Measurements from ENCODE around the gene ITPR3. TPM values are rescaled to one million over a fixed set of nuclear protein-coding genes. Genes with fewer than 3 reads are reported as not detected.
A peak's percentile ranks its signal among the peaks of the same experiment; 100 is the strongest.
"Not testable (repeated sequence)": the region's sequence is repeated elsewhere in the genome, so short reads cannot be mapped to it uniquely, and the experiment has no call there.

Gene ITPR3
- polyA plus RNA-seq, 3 donors from 2014 or later = 0.02 to 7.2 (median 1.1) TPM

DNA sequence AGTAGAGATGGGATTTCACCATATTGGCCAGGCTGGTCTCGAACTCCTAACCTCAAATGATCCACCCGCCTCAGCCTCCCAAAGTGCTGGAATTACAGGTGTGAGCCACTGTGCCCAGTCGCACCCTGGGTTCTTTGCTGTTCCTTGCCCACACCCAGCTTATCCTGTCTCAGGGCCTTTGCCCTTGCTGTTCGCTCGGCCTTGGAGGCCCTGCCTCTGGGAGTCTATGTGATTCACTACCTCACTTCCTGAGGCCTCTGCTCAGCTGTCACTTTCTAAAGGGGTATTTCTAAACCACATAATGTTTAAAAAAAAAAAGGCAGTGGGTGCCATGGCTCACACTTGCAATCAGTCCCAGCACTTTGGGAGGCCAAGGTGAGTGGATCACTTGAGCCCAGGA lies 24.2 kb upstream of the ITPR3 start:
- not testable (repeated sequence) for H3K36me3 Mint-ChIP-seq; H3K9me3 Mint-ChIP-seq; H3K4me3 Mint-ChIP-seq; H3K27me3 Mint-ChIP-seq (ENCODE audit: low read depth in 3 of 3)
- peak in 1 of 3 donors; percentile 25 for DNase-seq
- H3K27ac Mint-ChIP-seq = peak overlapping the region in 4 of 6 donors; percentile 59 to 80 (median 74)
- peaks cover 18 to 35% of the 10 kb centered on the region in 2 donors for H3K4me1 Mint-ChIP-seq

DNA sequence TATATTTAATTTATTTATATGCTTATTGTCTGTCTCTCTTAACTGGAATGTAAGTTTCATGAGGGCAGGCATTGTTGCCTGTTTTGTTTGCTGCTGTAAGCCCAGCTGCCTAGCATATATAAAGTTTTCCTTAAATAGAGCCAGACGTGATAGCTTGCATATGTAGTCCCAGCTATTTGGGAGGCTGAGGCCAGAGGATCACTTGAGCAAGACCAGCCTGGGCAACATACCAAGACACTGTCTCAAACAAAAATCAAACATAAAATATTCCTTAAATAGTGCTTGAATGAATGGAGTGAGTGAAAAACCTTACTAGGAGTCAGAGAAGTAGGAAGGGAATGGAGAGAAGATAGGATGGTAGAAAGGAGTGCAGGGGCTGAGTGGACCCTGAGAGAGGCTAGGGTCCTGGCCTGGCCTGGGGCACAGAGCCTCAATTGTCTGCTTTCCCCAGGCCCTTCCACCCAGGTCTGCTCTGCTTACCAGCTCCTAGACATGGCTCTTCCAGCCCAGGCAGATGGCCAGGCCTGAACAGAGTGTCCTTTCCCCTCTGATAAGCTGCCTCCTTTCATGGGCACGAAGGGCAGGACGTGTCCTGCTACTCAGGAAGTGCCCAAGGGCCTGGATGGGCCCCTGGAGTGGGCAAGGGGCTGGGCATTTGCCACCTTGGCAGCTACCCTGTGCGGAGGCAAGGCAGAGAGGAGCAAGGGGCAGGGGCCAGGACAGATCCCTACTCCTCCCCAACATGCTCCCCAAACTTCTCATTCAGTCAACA lies 23.4 kb upstream of the ITPR3 start:
- Mint-ChIP-seq H3K36me3 (no peaks in the 10 kb centered on the region), H3K4me1 (peaks cover 18 to 30% of the 10 kb centered on the region in 2 donors), H3K27me3 (ENCODE audit: low read depth in 3 of 3) (peaks cover 2 to 10% (median 2%) of the 10 kb centered on the region in 3 donors), H3K4me3 (no peak overlapping the region), H3K27ac (peak overlapping the region in 1 of 6 donors; percentile 71), H3K9me3 (no peaks in the 10 kb centered on the region)
- DNase-seq = no peak

GRCh38 chr6:33599413-33599938 lies 21.6 kb upstream of the ITPR3 start:
- DNase-seq = no peak
- no peaks in the 10 kb centered on the region for H3K36me3 Mint-ChIP-seq
- H3K27ac Mint-ChIP-seq = no peak overlapping the region
- H3K9me3 Mint-ChIP-seq = no peaks in the 10 kb centered on the region
- H3K27me3 Mint-ChIP-seq (ENCODE audit: low read depth in 3 of 3) = peaks cover 2 to 12% (median 4%) of the 10 kb centered on the region in 3 donors
- peaks cover 10 to 23% of the 10 kb centered on the region in 2 donors for H3K4me1 Mint-ChIP-seq
- no peak overlapping the region for H3K4me3 Mint-ChIP-seq

DNA sequence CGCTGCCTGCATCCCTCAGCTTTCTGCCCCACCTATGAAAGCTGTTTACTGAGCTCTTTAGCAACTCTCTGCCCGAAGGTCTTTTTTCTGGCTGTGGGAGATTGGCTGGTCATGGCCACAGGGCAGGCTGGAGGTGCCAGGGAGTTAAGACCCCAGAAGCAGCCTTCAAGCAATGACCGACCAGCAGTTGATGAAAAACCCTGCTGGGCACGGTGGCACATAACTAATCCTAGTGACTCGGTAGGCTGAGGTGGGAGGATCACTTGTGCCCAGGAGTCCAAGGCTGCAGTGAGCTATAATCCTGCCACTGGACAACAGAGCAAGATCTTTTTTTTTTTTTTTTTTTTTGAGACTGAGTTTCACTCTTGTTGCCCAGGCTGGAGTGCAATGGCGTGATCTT lies 20.4 kb upstream of the ITPR3 start:
- no peak overlapping the region for H3K27ac Mint-ChIP-seq
- H3K36me3 Mint-ChIP-seq = peaks cover 5 to 7% (median 6%) of the 10 kb centered on the region in 3 donors
- peaks cover 0 to 12% (median 12%) of the 10 kb centered on the region in 3 donors for H3K27me3 Mint-ChIP-seq (ENCODE audit: low read depth in 3 of 3)
- H3K9me3 Mint-ChIP-seq = peaks cover 0 to 3% (median 0%) of the 10 kb centered on the region in 6 donors
- H3K4me1 Mint-ChIP-seq = peaks cover 10 to 18% of the 10 kb centered on the region in 2 donors
- DNase-seq = no peak
- no peak overlapping the region for H3K4me3 Mint-ChIP-seq

DNA sequence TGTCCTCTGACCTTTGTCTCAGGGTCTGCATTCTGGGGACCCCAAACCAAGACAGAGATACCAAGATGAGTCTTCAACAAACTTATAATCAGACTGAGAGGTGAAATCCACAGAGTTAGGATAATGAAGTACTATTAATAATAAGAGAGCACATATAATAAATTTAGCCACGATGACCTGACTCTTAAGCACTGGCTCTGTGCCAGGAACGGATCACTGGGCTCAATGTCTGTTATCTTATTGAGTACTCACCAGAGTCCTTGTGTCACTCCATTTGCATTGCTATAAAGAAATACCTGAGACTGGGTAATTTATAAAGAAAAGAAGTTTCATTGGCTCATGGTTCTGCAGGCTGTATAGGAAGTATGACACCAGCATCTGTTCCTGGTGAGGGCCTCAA lies 18.9 kb upstream of the ITPR3 start:
- Mint-ChIP-seq H3K36me3 (peaks cover 5 to 7% (median 6%) of the 10 kb centered on the region in 3 donors), H3K4me1 (peaks cover 5 to 13% of the 10 kb centered on the region in 2 donors), H3K27me3 (ENCODE audit: low read depth in 3 of 3) (peaks cover 2 to 12% (median 12%) of the 10 kb centered on the region in 3 donors), H3K27ac (no peak overlapping the region), H3K4me3 (no peak overlapping the region), H3K9me3 (peaks cover 0 to 4% (median 0%) of the 10 kb centered on the region in 6 donors)
- DNase-seq = no peak

GRCh38 chr6:33604941-33605854 lies 15.9 kb upstream of the ITPR3 start:
- peaks cover 5 to 7% (median 6%) of the 10 kb centered on the region in 3 donors for H3K36me3 Mint-ChIP-seq
- no peak overlapping the region for H3K4me3 Mint-ChIP-seq
- no peaks in the 10 kb centered on the region for H3K4me1 Mint-ChIP-seq
- no peak for DNase-seq
- peak overlapping the region in 1 of 6 donors; percentile 19 for H3K27ac Mint-ChIP-seq
- H3K9me3 Mint-ChIP-seq = peaks cover 0 to 4% (median 0%) of the 10 kb centered on the region in 6 donors
- H3K27me3 Mint-ChIP-seq (ENCODE audit: low read depth in 3 of 3) = peaks cover 5 to 12% (median 11%) of the 10 kb centered on the region in 3 donors

DNA sequence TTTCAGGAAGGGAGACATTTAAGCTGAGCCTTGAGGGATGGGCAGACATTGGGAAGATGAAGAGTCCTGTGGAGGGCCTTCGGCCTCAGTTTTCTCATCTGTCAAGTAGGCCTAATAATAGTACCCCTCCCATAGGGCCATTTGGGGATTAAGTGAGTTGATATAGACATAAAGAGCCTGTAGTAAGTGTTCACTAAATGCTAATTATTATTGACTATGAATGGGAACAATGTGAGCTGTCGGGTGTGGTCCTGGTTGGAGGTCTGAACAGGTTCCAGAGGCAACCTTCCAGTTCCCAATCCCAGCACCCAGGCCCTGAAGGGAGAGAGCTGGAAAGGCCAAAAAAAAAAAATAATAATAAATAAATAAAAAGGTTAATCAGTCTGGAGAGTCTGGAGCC lies 14.5 kb upstream of the ITPR3 start:
- peaks cover 0 to 4% (median 0%) of the 10 kb centered on the region in 6 donors for H3K9me3 Mint-ChIP-seq
- no peaks in the 10 kb centered on the region for H3K4me1 Mint-ChIP-seq
- DNase-seq = no peak

DNA sequence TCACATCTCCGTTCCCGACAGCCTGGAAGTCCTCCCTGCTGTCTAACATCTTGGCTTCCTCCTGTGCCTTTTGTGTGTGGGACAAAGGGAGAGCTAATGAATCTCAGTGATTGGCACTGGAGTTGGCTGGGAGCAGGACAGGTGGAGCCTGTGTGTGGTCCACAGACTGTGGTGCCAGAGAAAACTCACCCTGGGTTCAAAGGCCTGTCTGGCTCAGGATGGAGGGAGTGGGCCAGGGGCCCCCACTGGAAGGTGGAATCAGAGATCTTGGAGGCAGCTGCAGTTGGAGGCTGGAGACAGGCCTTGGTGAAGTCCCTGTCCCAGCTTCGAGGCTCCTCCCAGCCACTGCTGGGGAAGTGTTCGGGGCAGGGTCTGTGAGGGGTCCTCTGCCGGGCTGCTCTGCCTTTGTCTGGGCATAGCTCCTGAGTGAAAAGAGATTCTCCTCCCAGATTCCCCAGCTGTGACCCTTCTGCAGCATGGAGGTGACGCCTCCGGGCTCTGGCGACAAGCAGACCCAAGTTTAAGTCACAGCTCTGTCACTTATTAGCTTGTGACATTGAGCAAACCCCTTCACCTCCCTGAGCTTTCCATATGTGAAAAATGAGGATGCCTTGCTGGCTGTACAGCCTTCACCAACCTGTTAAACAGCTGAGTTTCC lies 13.9 kb upstream of the ITPR3 start:
- Mint-ChIP-seq H3K9me3 (peaks cover 0 to 4% (median 0%) of the 10 kb centered on the region in 6 donors), H3K27me3 (ENCODE audit: low read depth in 3 of 3) (peaks cover 5 to 10% (median 7%) of the 10 kb centered on the region in 3 donors), H3K27ac (no peak overlapping the region), H3K4me3 (no peak overlapping the region), H3K4me1 (no peaks in the 10 kb centered on the region), H3K36me3 (peaks cover 5 to 7% (median 6%) of the 10 kb centered on the region in 3 donors)
- no peak for DNase-seq

More for the DNA sequence above, 14.5 kb upstream of the ITPR3 start:
- Mint-ChIP-seq H3K36me3 (peaks cover 5 to 7% (median 6%) of the 10 kb centered on the region in 3 donors), H3K27me3 (ENCODE audit: low read depth in 3 of 3) (peaks cover 5 to 12% (median 11%) of the 10 kb centered on the region in 3 donors), H3K27ac (no peak overlapping the region), H3K4me3 (no peak overlapping the region)

DNA sequence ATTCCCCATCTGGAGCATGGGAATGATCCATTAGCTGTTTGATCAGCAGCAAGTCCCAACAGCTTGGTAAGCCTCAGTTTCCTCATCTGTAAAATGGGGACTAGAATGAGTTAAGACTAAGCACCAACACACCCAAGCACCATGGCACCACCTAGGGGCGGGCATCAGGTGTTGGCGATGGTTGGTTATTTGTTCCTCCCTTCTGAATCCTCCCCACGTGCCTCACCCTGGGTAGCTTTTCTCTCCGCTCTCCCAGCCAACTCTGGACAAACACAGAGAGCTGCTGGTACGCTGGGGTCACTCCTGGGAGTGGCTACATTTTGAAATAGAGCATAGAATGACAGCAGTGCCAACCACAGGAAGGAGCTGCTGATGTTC lies 13.3 kb upstream of the ITPR3 start:
- peak in 1 of 3 donors; percentile 19 for DNase-seq
- Mint-ChIP-seq H3K27ac (peak overlapping the region in 1 of 6 donors; percentile 20), H3K36me3 (peaks cover 5 to 7% (median 6%) of the 10 kb centered on the region in 3 donors), H3K4me3 (no peak overlapping the region), H3K27me3 (ENCODE audit: low read depth in 3 of 3) (peaks cover 4 to 10% (median 5%) of the 10 kb centered on the region in 3 donors), H3K9me3 (peaks cover 0 to 4% (median 0%) of the 10 kb centered on the region in 6 donors), H3K4me1 (no peaks in the 10 kb centered on the region)

- no peak overlapping the region for H3K27ac Mint-ChIP-seq
- no peak overlapping the region for H3K4me3 Mint-ChIP-seq
Observed at GRCh38 chr6:33609019-33609418, 12.1 kb upstream of the ITPR3 start.

GRCh38 chr6:33609528-33609927 lies 11.6 kb upstream of the ITPR3 start:
- no peak overlapping the region for H3K27ac Mint-ChIP-seq
- no peak for DNase-seq

More at GRCh38 chr6:33609019-33609418, 12.1 kb upstream of the ITPR3 start:
- peaks cover 0 to 4% (median 0%) of the 10 kb centered on the region in 6 donors for H3K9me3 Mint-ChIP-seq
- no peak for DNase-seq
- H3K27me3 Mint-ChIP-seq (ENCODE audit: low read depth in 3 of 3) = peaks cover under 1 to 10% (median 5%) of the 10 kb centered on the region in 3 donors
- H3K4me1 Mint-ChIP-seq = peaks cover 4 to 7% of the 10 kb centered on the region in 2 donors
- peaks cover 5 to 7% (median 6%) of the 10 kb centered on the region in 3 donors for H3K36me3 Mint-ChIP-seq

DNA sequence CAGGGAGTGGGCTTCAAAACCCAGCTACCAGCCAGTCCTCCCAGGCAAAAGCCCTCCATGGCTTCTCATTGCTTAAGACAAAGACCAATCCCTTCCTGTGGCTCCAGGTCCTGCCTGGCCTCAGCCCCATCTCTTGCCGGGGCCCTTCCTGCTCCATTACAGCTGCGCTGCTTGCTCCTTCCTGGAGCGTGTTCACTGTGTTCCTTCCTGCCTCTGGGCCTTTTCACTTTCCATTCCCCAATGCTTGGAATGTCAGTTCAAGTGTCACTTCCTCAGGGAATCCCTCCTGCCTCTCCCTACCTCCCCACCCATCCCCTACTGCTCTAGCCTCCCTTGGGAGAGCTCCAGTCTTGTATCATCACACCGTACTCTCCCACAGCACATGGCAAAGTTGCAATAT lies 11.1 kb upstream of the ITPR3 start:
- no peak overlapping the region for H3K27ac Mint-ChIP-seq
- H3K4me3 Mint-ChIP-seq = no peak overlapping the region
- peaks cover 4 to 7% of the 10 kb centered on the region in 2 donors for H3K4me1 Mint-ChIP-seq
- peaks cover 2 to 4% (median 3%) of the 10 kb centered on the region in 3 donors for H3K36me3 Mint-ChIP-seq
- peaks cover 0 to 1% (median 0%) of the 10 kb centered on the region in 6 donors for H3K9me3 Mint-ChIP-seq
- DNase-seq = no peak
- peaks cover 0 to 6% (median 5%) of the 10 kb centered on the region in 3 donors for H3K27me3 Mint-ChIP-seq (ENCODE audit: low read depth in 3 of 3)

More at GRCh38 chr6:33609528-33609927, 11.6 kb upstream of the ITPR3 start:
- Mint-ChIP-seq H3K36me3 (peaks cover 5 to 7% (median 6%) of the 10 kb centered on the region in 3 donors), H3K9me3 (peaks cover 0 to 4% (median 0%) of the 10 kb centered on the region in 6 donors), H3K4me1 (peaks cover 4 to 7% of the 10 kb centered on the region in 2 donors), H3K27me3 (ENCODE audit: low read depth in 3 of 3) (peaks cover 0 to 10% (median 5%) of the 10 kb centered on the region in 3 donors), H3K4me3 (no peak overlapping the region)

All from immature natural killer cell (primary cell).